Lower leg skin (tissue), 4 donors: ENCODE results near the gene LILRB3. TPM values are rescaled to one million over a fixed set of nuclear protein-coding genes. Genes with fewer than 3 reads are reported as not detected.
"Not testable (repeated sequence)": the region's sequence is repeated elsewhere in the genome, so short reads cannot be mapped to it uniquely, and the experiment has no call there.

Source experiments
- DNase-seq, 2 donors: peaks; one replicate each; pipeline ENCODE4 v3.0.0-alpha.2; 2019; ENCODE audit warnings: low spot score in 2 of 2
- H3K4me3 ChIP-seq: fragments of 200-600 bp; sonication (generic); 2 replicates; pipeline ENCODE4 v1.5.1; 2017; ENCODE audit warnings: mild to moderate bottlenecking, low read depth; ENCODE audit not compliant: poor library complexity, severe bottlenecking
- CTCF ChIP-seq, 3 donors: fragments of 450-650 bp; IDR thresholded peaks; one replicate each; pipeline ENCODE4 v1.5.1; 2016; ENCODE audit warnings: antibody characterized with exemption in 3 of 3, mild to moderate bottlenecking in 3 of 3, moderate library complexity in 2 of 3
- POLR2A ChIP-seq, 2 donors: fragments of 450-650 bp; IDR thresholded peaks; one replicate each; pipeline ENCODE4 v1.6.1; 2016 to 2017; ENCODE audit warnings: antibody characterized with exemption in 2 of 2, mild to moderate bottlenecking in 1 of 2, moderate library complexity in 1 of 2
- WGBS, 2 donors: methylation state at CpG; one replicate each; pipeline ENCODE4 v1.1.5; 2018; 5-methylcytosine and 5-hydroxymethylcytosine counted together
- intact Hi-C: fragments of 100-400 bp; cut with DNase I; formaldehyde crosslinking; loops from one replicate; pipeline ENCODE4 v1.15.0; 2023; ENCODE audit warnings: low total_unique reads
- total RNA-seq, 4 donors: library from RNA; depleted of rRNA; stranded (reverse); fragments of >200 nt; gene quantifications; one replicate each; pipeline ENCODE4 v1.1.0, GENCODE V29; 2016

The LILRB3 gene
- total RNA-seq, 4 donors from 2014 or later = 0.65 to 7.7 (median 3.5) TPM

- intact Hi-C loops = no loop called here
- H3K4me3 ChIP-seq = no peak overlapping the region
- 82 to 83% methylated on average over 20 to 26 of the region's 27 CpGs for WGBS, 2 donors
- DNase-seq = peak in 1 of 2 donors; percentile 77
- TF ChIP-seq POLR2A (IDR thresholded peaks at IDR 0.05) = no peak
- no peak for TF ChIP-seq CTCF (IDR thresholded peaks at IDR 0.05)
Observed at GRCh38 chr19:54218960-54219661, 3.7 kb downstream of the LILRB3 start.

GRCh38 chr19:54218259-54218658, 4.5 kb downstream of the LILRB3 start:
- WGBS, 2 donors = 75 to 78% methylated on average over 8 of the region's 8 CpGs
- TF ChIP-seq POLR2A (IDR thresholded peaks at IDR 0.05) = no peak
- TF ChIP-seq CTCF (IDR thresholded peaks at IDR 0.05) = no peak
- H3K4me3 ChIP-seq = no peak overlapping the region
- intact Hi-C loops = no loop called here
- no peak for DNase-seq

DNA sequence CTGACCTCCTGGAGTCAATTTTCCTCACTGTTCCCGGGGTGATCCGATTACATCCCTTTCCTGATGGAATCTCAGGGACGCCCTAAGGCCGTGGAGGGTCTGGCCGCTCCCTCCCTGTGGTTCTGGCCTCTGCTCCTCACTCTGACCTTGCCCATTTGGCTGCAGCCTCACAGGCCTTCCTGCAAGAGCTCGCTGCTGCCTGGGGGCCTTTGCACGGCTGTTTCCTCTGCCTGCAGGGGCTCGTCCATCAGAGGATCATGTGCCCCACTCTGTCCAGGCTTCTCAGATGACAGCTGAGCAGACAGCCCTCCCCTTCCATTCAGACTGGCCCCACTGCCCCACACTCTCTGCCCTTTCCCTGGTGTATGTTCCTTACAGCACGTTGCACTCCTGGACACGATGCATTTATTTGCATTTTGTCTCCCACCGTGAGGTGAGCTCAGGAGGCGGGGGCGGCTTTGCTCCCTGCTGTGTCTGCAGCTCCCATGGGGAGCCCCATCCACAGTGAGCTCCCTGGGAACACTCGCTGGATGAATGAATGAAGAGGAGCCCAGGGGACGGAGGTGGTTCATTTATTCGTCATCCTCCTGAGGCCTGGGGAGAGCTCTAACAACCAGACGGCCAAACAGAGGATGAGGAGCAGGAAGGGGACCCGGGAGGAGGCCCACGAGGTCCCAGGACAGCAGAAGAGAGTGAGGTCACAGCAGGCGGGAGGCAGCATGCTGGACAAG, 5.1 kb downstream of the LILRB3 start:
- DNase-seq, intact Hi-C loops, H3K4me3 ChIP-seq: not testable (repeated sequence)
- 60% methylated on average over 15 to 17 of the region's 20 CpGs for WGBS, 2 donors

DNA sequence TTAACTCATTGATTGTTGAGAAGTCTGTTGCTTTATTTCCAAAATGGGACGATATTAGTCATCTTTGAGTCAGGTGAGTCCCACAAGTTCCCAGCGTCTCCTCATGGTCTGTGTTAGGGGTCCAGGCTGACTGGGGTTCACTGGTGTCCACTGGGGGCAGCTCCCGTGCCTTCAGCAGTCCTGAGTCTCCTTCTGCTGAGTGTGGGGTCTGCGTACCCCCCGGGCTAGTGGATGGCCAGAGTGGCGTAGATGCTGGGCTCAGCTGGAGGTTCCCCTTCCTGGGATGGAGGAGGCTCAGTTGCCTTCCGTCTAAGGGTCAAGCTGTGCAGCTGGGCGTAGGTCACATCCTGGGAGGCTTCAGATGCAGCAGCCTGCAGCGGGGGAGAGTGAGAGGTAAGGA, 5.9 kb downstream of the LILRB3 start:
- intact Hi-C loops = no loop called here
- DNase-seq = no peak
- 85 to 88% methylated on average over 6 to 7 of the region's 9 CpGs for WGBS, 2 donors
- no peak overlapping the region for H3K4me3 ChIP-seq
- no peak for TF ChIP-seq CTCF (IDR thresholded peaks at IDR 0.05)
- no peak for TF ChIP-seq POLR2A (IDR thresholded peaks at IDR 0.05)

DNA sequence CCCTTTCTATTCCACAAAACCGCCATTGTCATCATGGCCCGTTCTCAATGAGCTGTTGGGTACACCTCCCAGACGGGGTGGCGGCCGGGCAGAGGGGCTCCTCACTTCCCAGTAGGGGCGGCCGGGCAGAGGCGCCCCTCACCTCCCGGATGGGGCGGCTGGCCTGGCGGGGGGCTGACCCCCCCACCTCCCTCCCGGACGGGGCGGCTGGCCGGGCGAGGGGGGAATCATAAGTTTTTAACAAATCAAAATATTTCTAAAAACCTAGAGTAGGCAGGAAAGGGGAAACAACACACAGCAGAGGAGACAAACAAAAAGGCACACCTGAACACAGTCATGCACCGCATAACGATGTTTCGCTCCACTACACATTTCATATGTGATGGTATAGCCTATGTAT, 8.1 kb downstream of the LILRB3 start:
- H3K4me3 ChIP-seq, intact Hi-C loops, DNase-seq: not testable (repeated sequence)
- WGBS, 2 donors = 93 to 97% methylated on average over 12 to 15 of the region's 19 CpGs

- 50 to 67% methylated on average over 4 to 5 of the region's 5 CpGs for WGBS, 2 donors
- H3K4me3 ChIP-seq, DNase-seq, intact Hi-C loops: not testable (repeated sequence)
Observed at GRCh38 chr19:54214217-54214616, 8.6 kb downstream of the LILRB3 start.

DNA sequence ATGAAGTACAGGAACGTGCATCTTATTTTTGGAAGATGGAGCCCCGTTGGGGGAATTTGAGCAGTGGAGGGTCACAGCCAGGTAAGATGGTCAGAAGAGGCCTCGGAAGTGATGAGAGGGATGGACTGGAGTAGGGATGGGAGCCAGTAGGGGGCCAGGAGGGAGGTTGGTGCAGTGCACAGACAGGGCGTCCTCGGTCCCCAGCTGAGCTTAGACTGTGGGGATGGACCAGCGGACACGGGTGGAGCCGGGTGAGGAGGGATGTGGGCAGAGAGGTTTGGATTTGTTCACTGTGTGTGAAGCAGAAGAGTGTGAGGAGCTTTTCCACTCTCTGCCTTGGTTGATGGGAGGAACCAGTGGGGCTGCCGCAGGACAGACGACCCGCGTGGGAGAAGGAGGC, 11.6 kb downstream of the LILRB3 start:
- TF ChIP-seq CTCF (IDR thresholded peaks at IDR 0.05) (no peak), POLR2A (IDR thresholded peaks at IDR 0.05) (no peak)
- DNase-seq = no peak
- no peak overlapping the region for H3K4me3 ChIP-seq
- 77 to 79% methylated on average over 12 of the region's 12 CpGs for WGBS, 2 donors
- intact Hi-C loops = no loop called here
